Activated naive CD4-positive, alpha-beta T cell treated with anti-CD3 and anti-CD28 coated beads, Interleukin-2, amount 50 U/mL, for 72 hours (primary cell): Measurements from ENCODE around the gene MAPK8IP2. TPM values are rescaled to one million over a fixed set of nuclear protein-coding genes. Genes with fewer than 3 reads are reported as not detected.
"Not testable (repeated sequence)": the region's sequence is repeated elsewhere in the genome, so short reads cannot be mapped to it uniquely, and the experiment has no call there.

Source experiments
- ATAC-seq, 2 donors: fragments of 150-1000 bp; cut with Tn5 transposase; 2 replicates each; pipeline ENCODE4 v1.10.0; 2021; ENCODE audit warnings: mild to moderate bottlenecking in 2 of 2, moderate library complexity in 2 of 2
- DNase-seq, 2 donors: peaks; one replicate each; pipeline ENCODE4 v3.0.0; 2021 to 2022; ENCODE audit warnings: low spot score in 2 of 2
- H3K27ac Mint-ChIP-seq, 2 donors: one replicate each; pipeline ENCODE4 v1.8.0; 2022; ENCODE audit warnings: mild to moderate bottlenecking in 2 of 2, mixed read lengths in 2 of 2
- H3K36me3 Mint-ChIP-seq, 2 donors: one replicate each; pipeline ENCODE4 v1.8.0; 2022; ENCODE audit warnings: mixed read lengths in 2 of 2
- H3K9me3 Mint-ChIP-seq, 2 donors: one replicate each; pipeline ENCODE4 v1.8.0; 2022; ENCODE audit warnings: mixed read lengths in 2 of 2
- total RNA-seq, 2 donors: library from RNA; stranded (reverse); gene quantifications; one replicate each; pipeline ENCODE4 v1.2.3, GENCODE V29; 2022

The MAPK8IP2 gene
- total RNA-seq, 2 donors from 2014 or later = 0.27 to 0.54 TPM

GRCh38 chr22:50613291-50613981 lies 12.8 kb downstream of the MAPK8IP2 start:
- DNase-seq (no peak), ATAC-seq (no peak)
- H3K36me3 Mint-ChIP-seq = no peaks in the 10 kb centered on the region
- H3K9me3 Mint-ChIP-seq = no peaks in the 10 kb centered on the region
- H3K27ac Mint-ChIP-seq = no peak overlapping the region

- not testable (repeated sequence) for H3K27ac Mint-ChIP-seq, H3K36me3 Mint-ChIP-seq, ATAC-seq, H3K9me3 Mint-ChIP-seq, DNase-seq
Measured at GRCh38 chr22:50614296-50614695, 13.7 kb downstream of the MAPK8IP2 start.

GRCh38 chr22:50620593-50621355 lies 20.2 kb downstream of the MAPK8IP2 start:
- peak overlapping the region; percentile 90 to 100 for H3K27ac Mint-ChIP-seq
- H3K36me3 Mint-ChIP-seq = no peaks in the 10 kb centered on the region

GRCh38 chr22:50621356-50621880 lies 20.8 kb downstream of the MAPK8IP2 start:
- no peaks in the 10 kb centered on the region for H3K9me3 Mint-ChIP-seq
- no peaks in the 10 kb centered on the region for H3K36me3 Mint-ChIP-seq
- H3K27ac Mint-ChIP-seq = peak overlapping the region; percentile 90 to 100
- peak; percentile 71 to 79 for ATAC-seq
- DNase-seq = peak in 1 of 2 donors; percentile 59

More at GRCh38 chr22:50620593-50621355, 20.2 kb downstream of the MAPK8IP2 start:
- ATAC-seq (peak; percentile 70 to 77), DNase-seq (peak in 1 of 2 donors; percentile 68)
- H3K9me3 Mint-ChIP-seq = no peaks in the 10 kb centered on the region

- ATAC-seq (peak in 1 of 2 donors; percentile 13), DNase-seq (no peak)
- H3K27ac Mint-ChIP-seq = peak overlapping the region; percentile 90 to 100
- no peaks in the 10 kb centered on the region for H3K9me3 Mint-ChIP-seq
- no peaks in the 10 kb centered on the region for H3K36me3 Mint-ChIP-seq
Measured at GRCh38 chr22:50621948-50622722, 21.5 kb downstream of the MAPK8IP2 start.

GRCh38 chr22:50622723-50623327 lies 22.2 kb downstream of the MAPK8IP2 start:
- ATAC-seq = no peak
- DNase-seq = no peak
- Mint-ChIP-seq H3K9me3 (no peaks in the 10 kb centered on the region), H3K27ac (peak overlapping the region; percentile 14 to 90), H3K36me3 (no peaks in the 10 kb centered on the region)

- Mint-ChIP-seq H3K27ac (peak overlapping the region in 1 of 2 donors; percentile 52), H3K36me3 (peaks cover 4 to 10% of the 10 kb centered on the region in 2 donors), H3K9me3 (no peaks in the 10 kb centered on the region)
- DNase-seq = no peak
- no peak for ATAC-seq
Measured at GRCh38 chr22:50624347-50625130, 23.9 kb downstream of the MAPK8IP2 start.

- no peaks in the 10 kb centered on the region for H3K9me3 Mint-ChIP-seq
- DNase-seq (peak in 1 of 2 donors; percentile 58), ATAC-seq (no peak)
- H3K36me3 Mint-ChIP-seq = peaks cover 4 to 10% of the 10 kb centered on the region in 2 donors
- no peak overlapping the region for H3K27ac Mint-ChIP-seq
Measured at GRCh38 chr22:50625131-50625567, 24.6 kb downstream of the MAPK8IP2 start.

- ATAC-seq (no peak), DNase-seq (peak in 1 of 2 donors; percentile 59)
- no peak overlapping the region for H3K27ac Mint-ChIP-seq
- H3K36me3 Mint-ChIP-seq = peaks cover 4 to 10% of the 10 kb centered on the region in 2 donors
- no peaks in the 10 kb centered on the region for H3K9me3 Mint-ChIP-seq
Measured at GRCh38 chr22:50625568-50626313, 25.1 kb downstream of the MAPK8IP2 start.

- DNase-seq = peak in 1 of 2 donors; percentile 57
- H3K9me3 Mint-ChIP-seq = no peaks in the 10 kb centered on the region
- H3K27ac Mint-ChIP-seq = peak overlapping the region; percentile 29 to 79
- H3K36me3 Mint-ChIP-seq = peaks cover 4 to 10% of the 10 kb centered on the region in 2 donors
- ATAC-seq = no peak
Measured at GRCh38 chr22:50626314-50626849, 25.8 kb downstream of the MAPK8IP2 start.

- Mint-ChIP-seq H3K27ac (peak overlapping the region; percentile 60 to 79), H3K9me3 (no peaks in the 10 kb centered on the region), H3K36me3 (peaks cover 4 to 10% of the 10 kb centered on the region in 2 donors)
- DNase-seq (peak in 1 of 2 donors; percentile 55), ATAC-seq (no peak)
Measured at GRCh38 chr22:50626850-50627641, 26.5 kb downstream of the MAPK8IP2 start.

GRCh38 chr22:50627642-50628542 lies 27.3 kb downstream of the MAPK8IP2 start, which contains the start of gene ARSA:
ARSA (minus strand) TSS chr22:50628152; CDS start chr22:50627779, 373 bp downstream.
- Mint-ChIP-seq H3K9me3 (no peaks in the 10 kb centered on the region), H3K36me3 (peaks cover 4 to 10% of the 10 kb centered on the region in 2 donors), H3K27ac (peak within 1 kb of the TSS; percentile 77 to 88)
- ATAC-seq = peak; percentile 94 to 97
- DNase-seq = peak; percentile 74 to 83

- Mint-ChIP-seq H3K36me3 (peaks cover 4 to 10% of the 10 kb centered on the region in 2 donors), H3K9me3 (no peaks in the 10 kb centered on the region), H3K27ac (peak overlapping the region; percentile 77 to 88)
- DNase-seq = no peak
- ATAC-seq = peak; percentile 3 to 22
Measured at GRCh38 chr22:50628543-50629134, 28.0 kb downstream of the MAPK8IP2 start.
